HG03378 (cell line): ENCODE data around the gene SLC39A10.
A peak's percentile ranks its signal among the peaks of the same experiment; 100 is the strongest.
"Not testable (repeated sequence)": the region's sequence is repeated elsewhere in the genome, so short reads cannot be mapped to it uniquely, and the experiment has no call there.

ENCODE experiments used
- ATAC-seq: cut with Tn5 transposase; IDR thresholded peaks from one replicate; pipeline ENCODE4 v1.9.1; 2021; ENCODE audit warnings: mild to moderate bottlenecking, moderate library complexity; ENCODE audit not compliant: unreplicated experiment

Gene SLC39A10

GRCh38 chr2:195667974-195668373 is 10.9 kb downstream of the SLC39A10 start:
- ATAC-seq, result no peak

GRCh38 chr2:195670191-195670590 is 13.2 kb downstream of the SLC39A10 start:
- ATAC-seq, result no peak

GRCh38 chr2:195671563-195671962 is 14.5 kb downstream of the SLC39A10 start:
- no peak for ATAC-seq

GRCh38 chr2:195672674-195673073 is 15.6 kb downstream of the SLC39A10 start:
- no peak for ATAC-seq

GRCh38 chr2:195674491-195675221 is 17.6 kb downstream of the SLC39A10 start:
- ATAC-seq, result no peak

- ATAC-seq, result no peak
These were observed 18.9 kb downstream of the SLC39A10 start for GRCh38 chr2:195675783-195676427.

GRCh38 chr2:195677290-195677689 is 20.3 kb downstream of the SLC39A10 start:
- ATAC-seq, result no peak

GRCh38 chr2:195677884-195678283 is 20.9 kb downstream of the SLC39A10 start:
- no peak for ATAC-seq

- ATAC-seq, result no peak
These were observed 25.1 kb downstream of the SLC39A10 start for GRCh38 chr2:195682077-195682476.

GRCh38 chr2:195683174-195683573 is 26.1 kb downstream of the SLC39A10 start:
- ATAC-seq, result no peak

- no peak for ATAC-seq
These were observed 29.5 kb downstream of the SLC39A10 start for GRCh38 chr2:195686564-195686963.

- ATAC-seq, result peak; percentile 65
These were observed 30.5 kb downstream of the SLC39A10 start for GRCh38 chr2:195687320-195688086.

GRCh38 chr2:195692531-195692930 is 35.5 kb downstream of the SLC39A10 start:
- not testable (repeated sequence) for ATAC-seq

- no peak for ATAC-seq
These were observed 37.5 kb downstream of the SLC39A10 start for GRCh38 chr2:195694553-195694952.

- no peak for ATAC-seq
These were observed 38.1 kb downstream of the SLC39A10 start for GRCh38 chr2:195695002-195695631.

- no peak for ATAC-seq
These were observed 39.0 kb downstream of the SLC39A10 start for GRCh38 chr2:195696012-195696411.

- ATAC-seq, result no peak
These were observed 40.7 kb downstream of the SLC39A10 start for GRCh38 chr2:195697681-195698220.

GRCh38 chr2:195700480-195700879 is 43.5 kb downstream of the SLC39A10 start:
- no peak for ATAC-seq

- no peak for ATAC-seq
These were observed 49.3 kb downstream of the SLC39A10 start for GRCh38 chr2:195706161-195706900.
